SK-N-SH (cell line): Measurements from ENCODE around the gene KCNH4. TPM values are rescaled to one million over a fixed set of nuclear protein-coding genes. Genes with fewer than 3 reads are reported as not detected.

Experiments
- CTCF ChIA-PET: fragments of 300-600, 350-600 bp; formaldehyde crosslinking; extraction: SDS; loops from one replicate; lab custom pipeline; 2021; lab: Yijun Ruan, JAX
- POLR2A ChIA-PET: fragments of 350-600 bp; sonication (Branson Sonifier 250); formaldehyde crosslinking; extraction: SDS; loops from one replicate; lab custom pipeline; 2020; ENCODE audit warnings: antibody characterized with exemption, inconsistent platforms; lab: Yijun Ruan, JAX
- DNase-seq: peaks from one replicate; pipeline ENCODE4 v3.0.0; 2012
- H2AFZ ChIP-seq: fragments of 200-600 bp; sonication (generic); 2 replicates; pipeline ENCODE4 v1.8.1; 2016; ENCODE audit warnings: antibody characterized with exemption, mild to moderate bottlenecking, low read depth
- H3F3A ChIP-seq: fragments of 200-600 bp; sonication (generic); replicated peaks from 2 replicates; pipeline ENCODE3; 2016; ENCODE audit warnings: antibody characterized with exemption, mild to moderate bottlenecking; ENCODE audit not compliant: insufficient read depth
- H3K27ac ChIP-seq, 2 experiments: fragments of 200-500 bp in 1 of 2; fragments of 200-600 bp in 1 of 2; sonication (Bioruptor generic) in 1 of 2; sonication (generic), shearing (Covaris generic) in 1 of 2; 2 replicates each; pipeline versions ENCODE4 v1.5.1 to v1.6.1; 2014 to 2016; ENCODE audit warnings: low read depth in 2 of 2, inconsistent platforms in 1 of 2, low read length in 1 of 2, mild to moderate bottlenecking in 1 of 2, mixed read lengths in 1 of 2
- H3K27me3 ChIP-seq: fragments of 200-600 bp; sonication (generic), shearing (Covaris generic); 2 replicates; pipeline ENCODE4 v1.6.1; 2016; ENCODE audit warnings: mixed run types; ENCODE audit not compliant: insufficient read depth
- H3K36me3 ChIP-seq, 2 experiments: fragments of 200-500 bp in 1 of 2; fragments of 200-600 bp in 1 of 2; sonication (Bioruptor generic) in 1 of 2; sonication (generic) in 1 of 2; replicated peaks in 1 of 2; 2 replicates each; pipeline versions ENCODE3 to v1.5.1; 2014 to 2016; ENCODE audit warnings: low read length in 1 of 2, mild to moderate bottlenecking in 1 of 2; ENCODE audit not compliant: insufficient read depth in 2 of 2, control insufficient read depth in 1 of 2
- H3K4me1 ChIP-seq, 2 experiments: fragments of 200-500 bp in 1 of 2; fragments of 200-600 bp in 1 of 2; sonication (Bioruptor generic) in 1 of 2; sonication (generic), shearing (Covaris generic) in 1 of 2; 2 replicates each; pipeline versions ENCODE4 v1.5.1 to v1.6.1; 2014 to 2016; ENCODE audit warnings: low read depth in 1 of 2, low read length in 1 of 2, mixed run types in 1 of 2; ENCODE audit not compliant: insufficient read depth in 2 of 2, control insufficient read depth in 1 of 2
- H3K4me2 ChIP-seq: fragments of 200-600 bp; sonication (generic), shearing (Covaris generic); 2 replicates; pipeline ENCODE4 v1.6.1; 2017; ENCODE audit warnings: mixed run types
- H3K4me3 ChIP-seq, 2 experiments: fragments of 200-500 bp in 1 of 2; fragments of 200-600 bp in 1 of 2; sonication (Bioruptor generic) in 1 of 2; sonication (generic), shearing (Covaris generic) in 1 of 2; 2 replicates each; pipeline versions ENCODE4 v1.5.1 to v1.8.1; 2014 to 2016; ENCODE audit warnings: low read depth in 2 of 2, inconsistent platforms in 1 of 2, low read length in 1 of 2, mild to moderate bottlenecking in 1 of 2, mixed read lengths in 1 of 2, moderate library complexity in 1 of 2
- H3K79me2 ChIP-seq: fragments of 200-600 bp; sonication (generic); 2 replicates; pipeline ENCODE4 v1.8.1; 2017; ENCODE audit warnings: mild to moderate bottlenecking; ENCODE audit not compliant: insufficient read depth
- H3K9ac ChIP-seq: fragments of 200-600 bp; sonication (generic); 2 replicates; pipeline ENCODE4 v1.6.1; 2017; ENCODE audit warnings: mixed run types
- H3K9me2 ChIP-seq: fragments of 200-600 bp; sonication (generic); 2 replicates; pipeline ENCODE4 v1.6.1; 2017; ENCODE audit warnings: mixed run types
- H3K9me3 ChIP-seq: fragments of 200-600 bp; sonication (generic); 2 replicates; pipeline ENCODE4 v1.6.1; 2017; ENCODE audit warnings: mixed run types, mild to moderate bottlenecking, moderate library complexity
- H4K20me1 ChIP-seq: fragments of 200-600 bp; sonication (generic); 2 replicates; pipeline ENCODE4 v1.6.1; 2017; ENCODE audit warnings: mild to moderate bottlenecking, mixed run types; ENCODE audit not compliant: insufficient read depth
- CHD2 ChIP-seq: fragments of 150-350 bp; IDR thresholded peaks from 2 replicates; pipeline ENCODE4 v1.6.1; 2018; ENCODE audit warnings: low read length; ENCODE audit not compliant: partially characterized antibody
- EZH2phosphoT487 ChIP-seq: fragments of 200-600 bp; sonication (generic); IDR thresholded peaks from 2 replicates; pipeline ENCODE4 v1.6.1; 2017; ENCODE audit warnings: low read depth, mixed run types, mild to moderate bottlenecking, antibody characterized with exemption, moderate library complexity, borderline replicate concordance
- FOSL2 ChIP-seq: IDR thresholded peaks from 2 replicates; pipeline ENCODE4 v1.4.0; 2012; ENCODE audit warnings: low read depth, mild to moderate bottlenecking, moderate library complexity, borderline replicate concordance
- FOXM1 ChIP-seq: IDR thresholded peaks from 2 replicates; pipeline ENCODE4 v1.4.0; 2012; ENCODE audit warnings: low read depth, mild to moderate bottlenecking
- GATA2 ChIP-seq: sonication (generic); formaldehyde crosslinking; IDR thresholded peaks from 2 replicates; pipeline ENCODE4 v1.5.0; 2020; ENCODE audit warnings: mild to moderate bottlenecking, missing genetic modification reagents
- MXI1 ChIP-seq: IDR thresholded peaks from 2 replicates; pipeline ENCODE4 v1.6.1; 2012; ENCODE audit warnings: mild to moderate bottlenecking, low read depth, low read length, improper control_type of control experiment
- RAD21 ChIP-seq: IDR thresholded peaks from 2 replicates; pipeline ENCODE4 v1.6.1; 2012; ENCODE audit warnings: mild to moderate bottlenecking, low read length
- RCOR1 ChIP-seq: fragments of 150-350 bp; IDR thresholded peaks from 2 replicates; pipeline ENCODE4 v1.6.1; 2017; ENCODE audit warnings: antibody characterized with exemption, low read length
- SIN3A ChIP-seq: IDR thresholded peaks from 2 replicates; pipeline ENCODE4 v1.6.1; 2012; ENCODE audit warnings: low read depth, mild to moderate bottlenecking, low read length, moderate library complexity, borderline replicate concordance
- SMC3 ChIP-seq: IDR thresholded peaks from 2 replicates; pipeline ENCODE4 v1.6.1; 2012; ENCODE audit warnings: low read depth, low read length, improper control_type of control experiment
- TAF1 ChIP-seq: IDR thresholded peaks from 2 replicates; pipeline ENCODE4 v1.6.1; 2012; ENCODE audit warnings: low read depth, mild to moderate bottlenecking, low read length, moderate library complexity, borderline replicate concordance
- TEAD4 ChIP-seq: IDR thresholded peaks from 2 replicates; pipeline ENCODE4 v1.4.0; 2012; ENCODE audit warnings: mild to moderate bottlenecking, borderline replicate concordance; ENCODE audit not compliant: insufficient read depth
- WGBS: methylation state at CpG from one replicate; pipeline ENCODE4 v1.1.6; 2017; ENCODE audit warnings: low lambda C conversion rate; 5-methylcytosine and 5-hydroxymethylcytosine counted together
- polyA plus RNA-seq, 3 experiments: library from polyadenylated mRNA; depleted of rRNA; stranded (reverse); fragments of >200 nt; gene quantifications; 2 replicates each; pipeline ENCODE4 v1.2.3, GENCODE V29; 2012
- TF ChIP-seq, protein P1 (sequence below): IDR thresholded peaks from 2 replicates; pipeline ENCODE4 v1.4.0; 2012; ENCODE audit warnings: low read depth
- TF ChIP-seq, protein P2 (sequence below): IDR thresholded peaks from 2 replicates; pipeline ENCODE4 v1.4.0; 2012; ENCODE audit warnings: low read depth, borderline replicate concordance
- TF ChIP-seq, protein P3 (sequence below): fragments of 150-350 bp; IDR thresholded peaks from 2 replicates; pipeline ENCODE4 v1.6.1; 2017; ENCODE audit warnings: antibody characterized with exemption, low read length, low read depth, borderline replicate concordance
- TF ChIP-seq, protein P4 (sequence below): fragments of 200-600 bp; sonication (generic); IDR thresholded peaks from 2 replicates; pipeline ENCODE4 v1.6.1; 2017; ENCODE audit warnings: antibody characterized with exemption, mild to moderate bottlenecking, moderate library complexity
- TF ChIP-seq, protein P5 (sequence below): IDR thresholded peaks from 2 replicates; pipeline ENCODE4; 2012

KCNH4 gene
- polyA plus RNA-seq, 1 of the 3 experiments (the other 2 are of a cell fraction): 0.46 TPM

DNA sequence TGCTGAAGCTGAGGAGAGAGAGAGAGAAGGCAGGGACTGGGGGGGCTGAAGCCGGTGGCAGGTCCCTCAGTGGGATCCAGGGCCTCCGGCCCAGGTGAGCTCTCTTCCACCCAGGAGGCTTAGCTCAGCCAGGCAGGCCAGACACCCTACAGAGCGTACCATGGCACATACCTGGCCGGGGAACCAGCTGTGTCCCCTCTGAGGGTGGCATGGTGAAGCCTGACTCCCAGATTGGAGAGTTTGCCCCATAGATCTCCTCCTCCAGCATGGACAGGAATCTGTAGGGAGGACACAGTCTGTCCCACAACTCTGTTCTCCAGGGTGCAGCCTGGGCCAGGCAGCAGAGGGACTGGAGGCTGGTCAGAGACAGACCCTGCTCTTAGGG, 62.8 kb downstream of the KCNH4 start (continued):
- no peak for TF ChIP-seq TEAD4

DNA sequence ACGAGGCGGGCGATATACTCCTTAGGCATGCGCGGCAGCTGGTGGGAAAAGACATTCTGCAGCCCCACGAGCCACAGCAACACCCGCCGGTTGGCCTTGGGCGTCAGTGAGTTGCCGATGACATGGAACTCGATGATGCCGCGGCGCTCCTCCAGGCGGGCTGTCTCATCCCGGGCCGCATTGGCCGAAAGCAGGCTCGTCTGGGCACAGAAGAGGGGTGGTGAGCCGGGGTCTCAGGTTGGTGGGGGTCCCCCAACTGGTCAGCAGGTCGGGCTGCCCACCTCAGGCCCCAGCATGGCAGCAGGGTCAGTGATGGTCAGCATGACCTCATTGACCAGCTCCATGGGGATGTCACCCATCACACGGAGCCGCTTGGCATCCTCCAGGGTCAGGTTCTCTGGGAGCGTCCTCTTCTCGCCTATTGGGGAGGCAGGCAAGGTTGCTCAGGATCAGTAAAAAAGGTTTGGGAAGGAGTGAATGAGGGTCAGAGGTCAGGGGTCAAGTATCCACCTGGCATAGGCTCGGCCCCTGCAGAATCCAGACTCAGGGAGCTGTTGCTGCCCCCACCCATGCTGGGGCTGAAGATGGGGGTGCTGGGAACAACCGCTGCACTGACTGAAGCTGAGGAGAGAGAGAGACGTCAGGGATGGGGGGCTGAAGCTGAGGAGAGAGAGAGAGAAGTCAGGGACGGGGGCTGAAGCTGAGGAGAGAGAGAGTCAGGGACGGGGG, 63.4 kb downstream of the KCNH4 start:
- ChIA-PET CTCF (interaction anchor here (0.5 to 29.9 kb wide), 16 partner anchors 10 to 832 kb away, joined by 3 to 496 read pairs (median 5); partner anchors contain the start of genes DNAJC7, KCNH4 and NKIRAS2), POLR2A (interaction anchor here (0.6 to 1.1 kb wide), 3 partner anchors 50 to 282 kb away, joined by 3 read pairs; no protein-coding TSS in a partner anchor)

DNA sequence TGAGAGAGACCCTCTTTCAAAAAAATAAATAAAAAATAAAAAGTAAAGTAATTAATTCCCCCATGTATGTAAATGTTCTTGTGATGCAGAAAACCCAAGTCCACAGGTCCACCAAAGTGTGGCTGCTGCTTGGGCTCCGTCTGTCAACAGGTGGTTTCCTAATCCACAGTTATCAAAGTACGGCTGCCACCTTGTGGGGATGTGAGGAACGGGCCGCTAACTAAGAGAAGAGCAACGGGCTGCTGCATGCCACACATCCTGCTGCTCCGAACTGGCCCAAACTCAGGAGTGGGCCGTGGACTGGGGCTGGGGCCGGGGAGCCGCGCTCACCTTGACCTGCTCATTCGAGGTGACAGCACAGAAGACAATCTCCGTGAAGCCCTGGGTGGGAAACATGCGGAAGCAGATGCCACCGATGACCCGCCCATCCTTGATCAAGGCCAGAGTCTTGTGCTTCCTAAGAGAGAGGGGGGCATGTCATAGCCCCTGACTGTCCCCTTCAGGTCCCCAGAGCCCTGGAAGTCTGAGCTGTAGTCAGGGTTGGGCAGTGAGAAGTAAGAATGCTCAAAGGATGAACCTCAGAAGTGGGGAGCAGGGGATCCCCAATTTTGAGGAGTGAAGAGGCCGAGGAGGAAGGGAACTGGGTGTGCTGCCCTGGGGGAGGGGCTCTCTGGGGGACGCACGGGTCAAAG, 64.1 kb downstream of the KCNH4 start:
- no peak overlapping the region for H3K9ac ChIP-seq
- H3K9me3 ChIP-seq: no peaks in the 10 kb centered on the region
- peaks cover 0 to 11% of the 10 kb centered on the region in 2 experiments; a peak in 1 of 4 replicates for H3K4me1 ChIP-seq
- WGBS: 33% methylated on average over 18 of the region's 18 CpGs
- no peaks in the 10 kb centered on the region for H3K9me2 ChIP-seq
- CTCF ChIA-PET: interaction anchor here (0.5 to 29.9 kb wide), 13 partner anchors 9 to 832 kb away, joined by 3 to 496 read pairs (median 6); partner anchors contain the start of genes DNAJC7 and NKIRAS2
- no peak overlapping the region for H2AFZ ChIP-seq
- H3K36me3 ChIP-seq: peaks cover 5 to 43% of the 10 kb centered on the region in 2 experiments
- POLR2A ChIA-PET: no interaction called here
- no peak overlapping the region; a peak in 1 of 4 replicates for H3K4me3 ChIP-seq
- H4K20me1 ChIP-seq: no peaks in the 10 kb centered on the region
- no peak overlapping the region for H3K4me2 ChIP-seq
- peak; percentile 87 for DNase-seq
- H3K79me2 ChIP-seq: no peaks in the 10 kb centered on the region
- no peaks in the 10 kb centered on the region for H3F3A ChIP-seq
- H3K27me3 ChIP-seq: no peaks in the 10 kb centered on the region
- H3K27ac ChIP-seq: no peak overlapping the region
- TF ChIP-seq SMC3 (peak; percentile 86), RAD21 (peak; percentile 92), MXI1 (no peak), CHD2 (peak; percentile 36), FOSL2 (no peak), EZH2phosphoT487 (no peak), RCOR1 (peak; percentile 43; the same call in 1 of the 2 replicates)
- TF ChIP-seq, protein P1, sequence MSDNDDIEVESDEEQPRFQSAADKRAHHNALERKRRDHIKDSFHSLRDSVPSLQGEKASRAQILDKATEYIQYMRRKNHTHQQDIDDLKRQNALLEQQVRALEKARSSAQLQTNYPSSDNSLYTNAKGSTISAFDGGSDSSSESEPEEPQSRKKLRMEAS: 0 out of 2 replicates have a peak, but pooled peaks have one; percentile 13
- TF ChIP-seq, protein P2, sequence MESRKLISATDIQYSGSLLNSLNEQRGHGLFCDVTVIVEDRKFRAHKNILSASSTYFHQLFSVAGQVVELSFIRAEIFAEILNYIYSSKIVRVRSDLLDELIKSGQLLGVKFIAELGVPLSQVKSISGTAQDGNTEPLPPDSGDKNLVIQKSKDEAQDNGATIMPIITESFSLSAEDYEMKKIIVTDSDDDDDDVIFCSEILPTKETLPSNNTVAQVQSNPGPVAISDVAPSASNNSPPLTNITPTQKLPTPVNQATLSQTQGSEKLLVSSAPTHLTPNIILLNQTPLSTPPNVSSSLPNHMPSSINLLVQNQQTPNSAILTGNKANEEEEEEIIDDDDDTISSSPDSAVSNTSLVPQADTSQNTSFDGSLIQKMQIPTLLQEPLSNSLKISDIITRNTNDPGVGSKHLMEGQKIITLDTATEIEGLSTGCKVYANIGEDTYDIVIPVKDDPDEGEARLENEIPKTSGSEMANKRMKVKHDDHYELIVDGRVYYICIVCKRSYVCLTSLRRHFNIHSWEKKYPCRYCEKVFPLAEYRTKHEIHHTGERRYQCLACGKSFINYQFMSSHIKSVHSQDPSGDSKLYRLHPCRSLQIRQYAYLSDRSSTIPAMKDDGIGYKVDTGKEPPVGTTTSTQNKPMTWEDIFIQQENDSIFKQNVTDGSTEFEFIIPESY: no peak
- TF ChIP-seq, protein P3, sequence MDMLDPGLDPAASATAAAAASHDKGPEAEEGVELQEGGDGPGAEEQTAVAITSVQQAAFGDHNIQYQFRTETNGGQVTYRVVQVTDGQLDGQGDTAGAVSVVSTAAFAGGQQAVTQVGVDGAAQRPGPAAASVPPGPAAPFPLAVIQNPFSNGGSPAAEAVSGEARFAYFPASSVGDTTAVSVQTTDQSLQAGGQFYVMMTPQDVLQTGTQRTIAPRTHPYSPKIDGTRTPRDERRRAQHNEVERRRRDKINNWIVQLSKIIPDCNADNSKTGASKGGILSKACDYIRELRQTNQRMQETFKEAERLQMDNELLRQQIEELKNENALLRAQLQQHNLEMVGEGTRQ: no peak
- TF ChIP-seq, protein P4, sequence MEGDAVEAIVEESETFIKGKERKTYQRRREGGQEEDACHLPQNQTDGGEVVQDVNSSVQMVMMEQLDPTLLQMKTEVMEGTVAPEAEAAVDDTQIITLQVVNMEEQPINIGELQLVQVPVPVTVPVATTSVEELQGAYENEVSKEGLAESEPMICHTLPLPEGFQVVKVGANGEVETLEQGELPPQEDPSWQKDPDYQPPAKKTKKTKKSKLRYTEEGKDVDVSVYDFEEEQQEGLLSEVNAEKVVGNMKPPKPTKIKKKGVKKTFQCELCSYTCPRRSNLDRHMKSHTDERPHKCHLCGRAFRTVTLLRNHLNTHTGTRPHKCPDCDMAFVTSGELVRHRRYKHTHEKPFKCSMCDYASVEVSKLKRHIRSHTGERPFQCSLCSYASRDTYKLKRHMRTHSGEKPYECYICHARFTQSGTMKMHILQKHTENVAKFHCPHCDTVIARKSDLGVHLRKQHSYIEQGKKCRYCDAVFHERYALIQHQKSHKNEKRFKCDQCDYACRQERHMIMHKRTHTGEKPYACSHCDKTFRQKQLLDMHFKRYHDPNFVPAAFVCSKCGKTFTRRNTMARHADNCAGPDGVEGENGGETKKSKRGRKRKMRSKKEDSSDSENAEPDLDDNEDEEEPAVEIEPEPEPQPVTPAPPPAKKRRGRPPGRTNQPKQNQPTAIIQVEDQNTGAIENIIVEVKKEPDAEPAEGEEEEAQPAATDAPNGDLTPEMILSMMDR: peak; percentile 83
- TF ChIP-seq, protein P5, sequence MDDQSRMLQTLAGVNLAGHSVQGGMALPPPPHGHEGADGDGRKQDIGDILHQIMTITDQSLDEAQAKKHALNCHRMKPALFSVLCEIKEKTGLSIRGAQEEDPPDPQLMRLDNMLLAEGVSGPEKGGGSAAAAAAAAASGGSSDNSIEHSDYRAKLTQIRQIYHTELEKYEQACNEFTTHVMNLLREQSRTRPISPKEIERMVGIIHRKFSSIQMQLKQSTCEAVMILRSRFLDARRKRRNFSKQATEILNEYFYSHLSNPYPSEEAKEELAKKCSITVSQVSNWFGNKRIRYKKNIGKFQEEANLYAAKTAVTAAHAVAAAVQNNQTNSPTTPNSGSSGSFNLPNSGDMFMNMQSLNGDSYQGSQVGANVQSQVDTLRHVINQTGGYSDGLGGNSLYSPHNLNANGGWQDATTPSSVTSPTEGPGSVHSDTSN: no peak

More for the DNA sequence above, 63.4 kb downstream of the KCNH4 start:
- no peak for DNase-seq
- Histone ChIP-seq H3K4me2 (no peak overlapping the region), H3K27me3 (no peaks in the 10 kb centered on the region), H3K4me1 (peaks cover 0 to 11% of the 10 kb centered on the region in 2 experiments; a peak in 1 of 4 replicates), H3K36me3 (peaks cover 5 to 43% of the 10 kb centered on the region in 2 experiments), H3K9me2 (no peaks in the 10 kb centered on the region), H4K20me1 (no peaks in the 10 kb centered on the region), H3K9ac (no peak overlapping the region), H3K27ac (no peak overlapping the region), H3K4me3 (no peak overlapping the region), H3K9me3 (no peaks in the 10 kb centered on the region), H2AFZ (no peak overlapping the region), H3K79me2 (no peaks in the 10 kb centered on the region), H3F3A (no peaks in the 10 kb centered on the region)
- WGBS: 89% methylated on average over 26 of the region's 30 CpGs
- TF ChIP-seq GATA2 (CRISPR knock-in tag) (no peak), CHD2 (no peak), TAF1 (no peak), SIN3A (no peak), RCOR1 (no peak), FOXM1 (no peak), TEAD4 (no peak)
